HUES6 (cell line): ENCODE measurements around the gene CTSD.

Experiments
- H3K27ac ChIP-seq: 2 replicates; pipeline ENCODE4 v1.7.0; 2013; ENCODE audit warnings: low read depth, mild to moderate bottlenecking, low read length, inconsistent platforms
- H3K27me3 ChIP-seq: 2 replicates; pipeline ENCODE4 v1.6.1; 2013; ENCODE audit warnings: low read length; ENCODE audit not compliant: control insufficient read depth, insufficient read depth
- H3K36me3 ChIP-seq: 2 replicates; pipeline ENCODE4 v1.6.1; 2013; ENCODE audit warnings: low read length; ENCODE audit not compliant: control insufficient read depth, insufficient read depth
- H3K4me1 ChIP-seq: 2 replicates; pipeline ENCODE4 v1.6.1; 2013; ENCODE audit warnings: low read length; ENCODE audit not compliant: control insufficient read depth, insufficient read depth
- H3K4me3 ChIP-seq: 2 replicates; pipeline ENCODE4 v1.5.1; 2013; ENCODE audit warnings: low read depth, low read length
- H3K9ac ChIP-seq: one replicate; pipeline ENCODE4 v1.6.1; 2013; ENCODE audit warnings: mild to moderate bottlenecking, low read length
- H3K9me3 ChIP-seq: 2 replicates; pipeline ENCODE4 v1.6.1; 2013; ENCODE audit warnings: low read depth, low read length; ENCODE audit not compliant: control insufficient read depth, insufficient read depth

Gene CTSD

DNA sequence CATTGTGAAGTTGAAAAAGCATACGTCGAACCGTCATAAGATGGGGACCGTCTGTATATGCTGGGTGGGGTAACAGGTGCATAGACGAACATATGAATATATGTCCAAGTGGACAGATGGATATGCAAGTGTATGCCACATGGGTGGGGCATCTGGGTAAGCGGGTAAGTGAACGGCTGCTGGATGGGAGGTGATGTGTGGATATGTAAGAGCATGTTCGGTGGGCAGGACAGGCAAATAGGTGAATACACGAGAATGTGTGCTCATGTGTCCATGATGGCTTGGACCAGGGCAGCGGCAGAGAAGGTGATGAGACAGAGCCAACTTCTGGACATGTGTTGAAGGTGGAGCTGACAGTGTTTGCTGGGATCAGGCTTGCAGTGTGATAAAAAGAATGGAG is 25.3 kb downstream of the CTSD start:
- H3K4me3 ChIP-seq: no peak overlapping the region
- no peak overlapping the region for H3K27ac ChIP-seq
- no peak overlapping the region for H3K9ac ChIP-seq
- no peaks in the 10 kb centered on the region for H3K36me3 ChIP-seq
- peaks cover 4% of the 10 kb centered on the region for H3K9me3 ChIP-seq
- H3K27me3 ChIP-seq: peaks cover 81% of the 10 kb centered on the region
- H3K4me1 ChIP-seq: no peaks in the 10 kb centered on the region

DNA sequence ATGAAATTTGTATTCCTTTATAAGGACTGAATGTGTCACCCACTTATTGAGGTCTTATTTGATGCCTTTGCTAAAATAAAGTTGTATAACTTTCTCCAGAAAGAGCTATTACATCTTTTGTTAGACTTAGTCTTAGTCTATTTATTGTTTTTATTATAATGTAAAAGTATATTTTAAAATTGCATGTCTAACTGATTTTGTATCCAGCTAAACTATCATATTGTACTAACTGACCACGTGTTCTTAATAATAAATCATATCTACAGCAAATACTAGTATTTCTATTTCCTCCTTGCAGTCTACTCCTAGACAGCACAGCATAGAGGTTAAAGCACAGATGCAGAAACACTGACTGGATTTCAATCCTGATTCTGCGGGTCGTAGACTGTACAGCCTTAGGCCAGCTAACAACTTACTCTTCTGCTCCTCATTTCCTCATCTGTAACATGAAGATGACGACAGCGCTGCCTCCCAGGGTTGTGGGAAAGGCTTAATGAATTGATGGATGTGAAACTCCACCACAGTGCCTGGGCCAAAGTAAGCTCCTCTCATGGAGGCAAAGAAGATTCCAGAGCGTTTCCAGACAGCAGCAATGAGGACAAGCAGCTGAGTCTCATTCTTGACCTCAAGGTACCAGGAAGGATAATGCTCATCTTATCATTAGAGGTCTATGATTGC is 26.5 kb downstream of the CTSD start:
- no peaks in the 10 kb centered on the region for H3K4me1 ChIP-seq
- H3K4me3 ChIP-seq: no peak overlapping the region
- H3K27me3 ChIP-seq: peaks cover 81% of the 10 kb centered on the region
- no peaks in the 10 kb centered on the region for H3K36me3 ChIP-seq
- H3K9me3 ChIP-seq: peaks cover 4% of the 10 kb centered on the region
- no peak overlapping the region for H3K9ac ChIP-seq
- H3K27ac ChIP-seq: no peak overlapping the region

GRCh38 chr11:1736447-1736992 is 27.2 kb downstream of the CTSD start:
- Histone ChIP-seq H3K36me3 (no peaks in the 10 kb centered on the region), H3K27me3 (peaks cover 80% of the 10 kb centered on the region), H3K9me3 (peaks cover 6% of the 10 kb centered on the region)

DNA sequence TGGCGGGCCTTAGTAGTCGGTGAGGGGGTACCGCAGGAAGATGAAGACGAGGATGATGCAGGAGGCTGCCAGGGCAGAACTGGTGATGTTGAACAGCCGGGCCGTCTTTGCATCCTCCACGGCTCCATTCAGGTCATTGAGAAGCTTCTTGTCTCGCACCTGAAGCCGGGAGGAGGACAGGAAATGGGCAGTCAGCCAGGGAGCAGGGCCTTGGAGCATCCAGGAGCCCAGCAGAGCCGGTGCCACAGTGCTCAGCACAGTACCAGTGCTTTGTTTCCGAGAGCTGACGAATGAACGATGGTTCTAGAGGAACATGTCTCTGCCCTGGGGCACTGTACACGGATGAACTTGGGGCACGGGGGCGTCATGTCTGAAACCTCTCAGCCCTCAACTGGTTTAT is 28.5 kb downstream of the CTSD start:
- Histone ChIP-seq H3K27ac (no peak overlapping the region), H3K4me1 (no peaks in the 10 kb centered on the region), H3K36me3 (no peaks in the 10 kb centered on the region), H3K9ac (no peak overlapping the region), H3K9me3 (peaks cover 13% of the 10 kb centered on the region), H3K4me3 (no peak overlapping the region), H3K27me3 (peaks cover 74% of the 10 kb centered on the region)

More at GRCh38 chr11:1736447-1736992, 27.2 kb downstream of the CTSD start:
- Histone ChIP-seq H3K9ac (no peak overlapping the region), H3K4me3 (no peak overlapping the region), H3K27ac (no peak overlapping the region), H3K4me1 (no peaks in the 10 kb centered on the region)

DNA sequence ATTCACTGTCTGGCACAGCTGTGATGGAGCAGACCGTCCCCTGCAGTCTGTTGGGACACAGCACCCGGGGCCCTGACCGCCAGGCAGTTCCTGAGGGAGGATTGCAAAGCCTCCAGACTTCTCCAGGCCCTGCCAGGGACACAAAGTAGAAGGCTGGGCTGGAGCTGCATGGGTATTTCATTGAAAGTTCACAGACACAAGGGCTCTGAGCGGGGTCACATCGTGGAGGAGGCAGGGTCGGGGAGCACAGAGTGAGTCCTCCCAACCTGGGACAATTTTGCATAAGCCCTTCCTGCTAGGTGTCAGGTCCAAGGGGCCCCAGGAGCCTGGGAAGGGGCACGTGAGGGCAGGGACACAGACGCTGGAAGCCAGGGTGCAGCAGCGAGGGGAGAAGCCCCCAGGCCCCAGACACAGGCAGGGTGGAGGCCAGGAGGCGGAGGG is 29.1 kb downstream of the CTSD start:
- H3K36me3 ChIP-seq: no peaks in the 10 kb centered on the region
- no peak overlapping the region for H3K4me3 ChIP-seq
- H3K9ac ChIP-seq: no peak overlapping the region
- peaks cover 74% of the 10 kb centered on the region for H3K27me3 ChIP-seq
- H3K27ac ChIP-seq: no peak overlapping the region
- H3K4me1 ChIP-seq: no peaks in the 10 kb centered on the region
- H3K9me3 ChIP-seq: peaks cover 13% of the 10 kb centered on the region

- Histone ChIP-seq H3K27me3 (peaks cover 70% of the 10 kb centered on the region), H3K36me3 (no peaks in the 10 kb centered on the region), H3K4me1 (no peaks in the 10 kb centered on the region), H3K27ac (no peak overlapping the region), H3K9me3 (peaks cover 13% of the 10 kb centered on the region), H3K9ac (no peak overlapping the region), H3K4me3 (no peak overlapping the region)
Observed at GRCh38 chr11:1733716-1734640, 29.7 kb downstream of the CTSD start.

DNA sequence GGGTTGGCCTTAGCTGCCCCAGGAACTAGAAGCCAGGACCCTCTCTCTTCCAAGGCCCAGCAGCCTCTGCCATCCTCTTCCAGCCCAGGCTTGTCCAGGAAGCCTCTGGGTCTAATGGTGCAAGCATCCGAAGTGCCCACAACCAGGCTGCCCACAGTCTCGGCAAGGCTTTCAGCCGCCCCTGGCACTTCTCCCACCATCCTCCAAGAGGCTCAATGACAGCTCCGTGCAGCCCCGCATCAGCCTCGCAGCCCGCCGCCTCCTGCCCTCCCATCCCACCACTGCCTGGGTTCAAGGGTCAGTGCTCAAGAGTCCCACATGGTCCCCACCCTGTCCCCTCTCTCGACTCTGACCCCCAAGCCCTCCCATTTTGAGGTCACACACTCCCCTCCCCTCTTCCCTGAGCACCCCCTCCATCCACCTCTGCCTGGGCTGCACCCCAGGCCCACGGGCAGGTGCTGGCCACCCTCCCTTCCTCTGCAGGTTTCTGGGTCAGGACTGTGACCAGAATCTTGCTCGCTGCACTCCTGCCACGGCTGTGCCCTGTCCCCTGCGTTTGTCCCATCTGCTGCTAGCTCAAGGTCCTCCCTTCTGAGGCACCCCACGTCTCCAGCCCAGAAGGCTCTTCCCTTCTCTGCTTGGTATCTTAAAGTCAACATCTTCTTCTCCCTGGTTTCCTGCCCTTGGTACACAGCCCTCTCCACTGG is 30.6 kb downstream of the CTSD start:
- no peak overlapping the region for H3K4me3 ChIP-seq
- H3K9me3 ChIP-seq: peaks cover 13% of the 10 kb centered on the region
- no peaks in the 10 kb centered on the region for H3K36me3 ChIP-seq
- H3K27ac ChIP-seq: no peak overlapping the region
- peaks cover 67% of the 10 kb centered on the region for H3K27me3 ChIP-seq
- H3K9ac ChIP-seq: no peak overlapping the region
- H3K4me1 ChIP-seq: no peaks in the 10 kb centered on the region

DNA sequence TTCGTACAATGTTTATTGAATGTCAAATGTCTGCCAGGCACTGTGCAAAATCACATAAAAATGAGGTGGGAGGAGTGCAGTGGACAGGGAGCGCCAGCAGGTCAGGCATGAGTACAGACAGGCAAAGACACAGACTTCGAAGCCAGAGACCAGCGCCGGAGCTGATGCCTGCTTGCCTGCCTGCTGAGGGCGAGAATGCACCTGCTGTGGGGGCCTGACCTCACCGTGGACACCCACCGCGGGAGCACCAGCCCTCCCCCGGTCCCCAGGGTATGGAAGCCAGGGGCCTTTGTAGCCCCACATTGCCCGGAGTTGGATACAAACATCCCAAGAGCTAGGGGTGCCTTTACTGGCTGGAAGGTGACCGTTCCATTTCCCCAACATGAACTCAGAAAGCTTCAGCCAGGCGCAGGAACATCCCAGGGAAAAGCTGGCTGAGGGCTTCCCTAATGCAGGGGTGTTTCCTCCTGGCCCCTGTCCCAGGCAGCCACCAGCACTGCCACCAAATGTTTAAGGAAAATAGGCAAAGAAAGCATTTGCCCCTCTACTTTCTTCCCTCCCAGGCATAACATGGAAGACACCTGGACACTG is 31.2 kb downstream of the CTSD start:
- Histone ChIP-seq H3K27ac (no peak overlapping the region), H3K9ac (no peak overlapping the region), H3K4me3 (no peak overlapping the region), H3K9me3 (peaks cover 12% of the 10 kb centered on the region), H3K27me3 (peaks cover 69% of the 10 kb centered on the region), H3K4me1 (no peaks in the 10 kb centered on the region), H3K36me3 (no peaks in the 10 kb centered on the region)

- Histone ChIP-seq H3K36me3 (no peaks in the 10 kb centered on the region), H3K4me3 (no peak overlapping the region), H3K4me1 (no peaks in the 10 kb centered on the region), H3K27me3 (peaks cover 67% of the 10 kb centered on the region), H3K9ac (no peak overlapping the region), H3K27ac (no peak overlapping the region), H3K9me3 (peaks cover 9% of the 10 kb centered on the region; the same call in 1 of the 2 replicates)
Observed at GRCh38 chr11:1731451-1732059, 32.2 kb downstream of the CTSD start.

DNA sequence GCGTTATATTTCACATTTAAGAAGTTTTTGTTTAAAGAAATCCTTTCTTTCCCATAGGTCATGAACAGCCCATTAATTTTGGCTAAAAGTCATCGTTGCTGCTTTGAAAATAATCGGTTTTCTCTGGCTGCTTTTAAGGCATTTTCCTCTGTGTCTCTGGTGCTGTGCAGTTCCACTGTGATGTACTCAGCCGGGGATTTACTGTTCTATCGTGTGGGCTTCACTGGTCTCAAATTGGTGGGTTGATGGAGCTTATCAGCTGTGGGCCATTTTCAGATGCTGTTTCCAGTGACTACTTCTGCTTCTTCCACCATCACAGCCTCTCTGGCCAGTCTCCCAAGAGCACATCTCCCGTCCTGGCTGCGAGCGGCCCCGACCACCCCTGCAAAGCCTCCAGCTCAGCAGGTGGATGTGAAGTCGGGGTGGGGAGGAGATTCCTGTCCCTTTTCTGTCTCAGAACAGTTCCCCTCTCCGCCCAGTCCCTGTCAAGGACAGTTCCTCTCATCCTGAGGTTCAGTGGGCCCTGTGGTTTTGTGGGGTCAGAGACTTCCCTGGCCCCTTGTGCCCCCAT is 33.6 kb downstream of the CTSD start:
- Histone ChIP-seq H3K4me3 (no peak overlapping the region), H3K36me3 (no peaks in the 10 kb centered on the region), H3K4me1 (no peaks in the 10 kb centered on the region), H3K27ac (no peak overlapping the region), H3K9ac (no peak overlapping the region), H3K9me3 (peaks cover 9% of the 10 kb centered on the region; the same call in 1 of the 2 replicates), H3K27me3 (peaks cover 58% of the 10 kb centered on the region)
